Panc1 (cell line): ENCODE data around the gene UCP3. TPM values are rescaled to one million over a fixed set of nuclear protein-coding genes. Genes with fewer than 3 reads are reported as not detected.

Source experiments
- ATAC-seq: fragments of 200-7000 bp; cut with Tn5 transposase; 2 replicates; pipeline ENCODE4 v1.9.1; 2020; ENCODE audit warnings: mild to moderate bottlenecking, moderate library complexity
- BruUV-seq: library from RNA; stranded (reverse); fragments of 400-500 nt; replicated peaks from 2 replicates; lab custom pipeline; 2021; lab: Mats Ljungman, UMichigan
- CTCF ChIA-PET: fragments of 300-600 bp; sonication (Branson Sonifier 250); formaldehyde crosslinking; loops from one replicate; lab custom pipeline; 2022; ENCODE audit warnings: antibody characterized with exemption; lab: Charles Lee
- POLR2A ChIA-PET: fragments of 300-600 bp; sonication (Branson Sonifier 250); formaldehyde crosslinking; loops from one replicate; lab custom pipeline; 2022; ENCODE audit warnings: antibody characterized with exemption; lab: Charles Lee
- DNase-seq: peaks from one replicate; pipeline ENCODE4 v3.0.0-alpha.2; 2010; ENCODE audit warnings: low read depth, low spot score
- H3K27ac ChIP-seq: 2 replicates; pipeline ENCODE4 v1.5.1; 2011; ENCODE audit warnings: mild to moderate bottlenecking, low read length, inconsistent platforms
- H3K27me3 ChIP-seq: fragments of 200-500 bp; sonication (Bioruptor generic); 2 replicates; pipeline ENCODE4 v1.6.0; 2014; ENCODE audit warnings: low read length, inconsistent platforms; ENCODE audit not compliant: control insufficient read depth, insufficient read depth
- H3K36me3 ChIP-seq: fragments of 200-500 bp; sonication (Bioruptor generic); 2 replicates; pipeline ENCODE4 v1.5.1; 2014; ENCODE audit warnings: inconsistent platforms, mild to moderate bottlenecking, low read length, moderate library complexity; ENCODE audit not compliant: control insufficient read depth, insufficient read depth
- H3K4me1 ChIP-seq: 2 replicates; pipeline ENCODE4 v1.5.1; 2011; ENCODE audit warnings: inconsistent platforms, mild to moderate bottlenecking, low read length, moderate library complexity; ENCODE audit not compliant: control insufficient read depth, insufficient read depth
- H3K4me3 ChIP-seq, 2 experiments: 2 replicates each; pipeline ENCODE4 v1.5.1; 2011 to 2012; ENCODE audit warnings: low read depth in 2 of 2, low read length in 2 of 2, mild to moderate bottlenecking in 2 of 2, inconsistent platforms in 1 of 2, moderate library complexity in 1 of 2
- H3K9me3 ChIP-seq: fragments of 200-500 bp; sonication (Bioruptor generic); 2 replicates; pipeline ENCODE4 v1.5.1; 2014; ENCODE audit warnings: low read depth, mild to moderate bottlenecking, inconsistent platforms, low read length, moderate library complexity; ENCODE audit not compliant: control insufficient read depth, insufficient read depth
- CTCF ChIP-seq: fragments of 450-650 bp; IDR thresholded peaks from 2 replicates; pipeline ENCODE4 v1.5.1; 2017; ENCODE audit warnings: mild to moderate bottlenecking
- POLR2AphosphoS5 ChIP-seq: IDR thresholded peaks from 2 replicates; pipeline ENCODE4 v1.6.1; 2012; ENCODE audit warnings: mild to moderate bottlenecking, low read depth, low read length, moderate library complexity
- REST ChIP-seq, 2 experiments: IDR thresholded peaks; 2 replicates each; pipeline ENCODE4 v1.6.1; 2011 to 2012; ENCODE audit warnings: low read depth in 2 of 2, control low read depth in 1 of 2, low read length in 1 of 2, mild to moderate bottlenecking in 1 of 2, moderate library complexity in 1 of 2; ENCODE audit not compliant: insufficient read depth in 1 of 2
- SIN3A ChIP-seq: IDR thresholded peaks from 2 replicates; pipeline ENCODE4 v1.6.1; 2012; ENCODE audit warnings: low read depth, mild to moderate bottlenecking, low read length, moderate library complexity, borderline replicate concordance; ENCODE audit not compliant: insufficient read depth
- TCF7L2 ChIP-seq: IDR thresholded peaks from 2 replicates; pipeline ENCODE4 v1.6.1; 2011; ENCODE audit warnings: mild to moderate bottlenecking, low read depth, low read length, inconsistent platforms
- in situ Hi-C: cut with HindIII; loops from 2 replicates; pipeline ENCODE4 v1.10.0; 2016; ENCODE audit warnings: low sequenced_read_pairs, low pct_unique_long_range_greater_than_20kb
- intact Hi-C: fragments of 100-400 bp; cut with micrococcal nuclease; formaldehyde crosslinking; loops from one replicate; pipeline ENCODE4 v1.10.0; 2022; ENCODE audit not compliant: unreplicated experiment
- total RNA-seq: library from RNA; stranded (reverse); gene quantifications from one replicate; pipeline ENCODE4 v1.2.1, GENCODE V29; 2021; ENCODE audit not compliant: unreplicated experiment

UCP3 gene
- total RNA-seq, 1 experiment from 2014 or later: 0.46 TPM

GRCh38 chr11:73996161-73996747 is 12.6 kb downstream of the UCP3 start:
- POLR2A ChIA-PET: no interaction called here
- no peak overlapping the region for H3K4me3 ChIP-seq
- H3K9me3 ChIP-seq: no peaks in the 10 kb centered on the region
- H3K27ac ChIP-seq: no peak overlapping the region
- DNase-seq (no peak), ATAC-seq (no peak)
- CTCF ChIA-PET: no interaction called here
- TF ChIP-seq POLR2AphosphoS5 (no peak), CTCF (no peak), SIN3A (no peak), REST (IDR thresholded peaks at IDR 0.05; ENCODE audit: insufficient read depth in 1 of 2, low read depth in 2 of 2, low read length in 1 of 2) (no peak), TCF7L2 (no peak)
- H3K27me3 ChIP-seq: no peaks in the 10 kb centered on the region; the same call in 1 of the 2 replicates
- H3K36me3 ChIP-seq: no peaks in the 10 kb centered on the region
- BruUV-seq: no TSS peak
- in situ Hi-C loops: no loop called here
- intact Hi-C loops: no loop called here
- H3K4me1 ChIP-seq: no peaks in the 10 kb centered on the region

GRCh38 chr11:73995731-73996130 is 13.2 kb downstream of the UCP3 start:
- BruUV-seq: no TSS peak
- Histone ChIP-seq H3K36me3 (no peaks in the 10 kb centered on the region), H3K4me3 (no peak overlapping the region), H3K4me1 (no peaks in the 10 kb centered on the region), H3K27me3 (no peaks in the 10 kb centered on the region; the same call in 1 of the 2 replicates), H3K27ac (no peak overlapping the region), H3K9me3 (no peaks in the 10 kb centered on the region)
- intact Hi-C loops (no loop called here), in situ Hi-C loops (no loop called here)
- TF ChIP-seq POLR2AphosphoS5 (no peak), REST (IDR thresholded peaks at IDR 0.05; ENCODE audit: insufficient read depth in 1 of 2, low read depth in 2 of 2, low read length in 1 of 2) (no peak), TCF7L2 (no peak), SIN3A (no peak), CTCF (no peak)
- DNase-seq: no peak
- no peak for ATAC-seq
- CTCF ChIA-PET: no interaction called here
- POLR2A ChIA-PET: no interaction called here
